Measurements from ENCODE around the gene UBAC1. TPM values are rescaled to one million over a fixed set of nuclear protein-coding genes. Genes with fewer than 3 reads are reported as not detected.

Gene UBAC1
- total and polyA plus RNA-seq, 9 of the 15 experiments (the other 6 are each of a cell fraction or from before 2014, with no cell fraction given), result 94.0 to 399 (median 228) TPM

GRCh38 chr9:135961277-135961715, at the start of gene UBAC1 (continued):
- TF ChIP-seq GTF3C2 (IDR thresholded peaks at IDR 0.05; ENCODE audit: borderline replicate concordance, extremely low read depth, insufficient read length) (no peak), CBX5 (IDR thresholded peaks at IDR 0.05; ENCODE audit: borderline replicate concordance, low read depth) (no peak), ZNF23 (CRISPR knock-in tag; IDR thresholded peaks at IDR 0.05) (no peak), FOXP4 (CRISPR knock-in tag; IDR thresholded peaks at IDR 0.05; ENCODE audit: borderline replicate concordance) (no peak), ZNF239 (CRISPR knock-in tag; IDR thresholded peaks at IDR 0.05) (no peak), ARNT (IDR thresholded peaks at IDR 0.05) (no peak), ZNF507 (tag; conservative IDR thresholded peaks at IDR 0.05) (no peak), HOXB6 (CRISPR knock-in tag; IDR thresholded peaks at IDR 0.05; ENCODE audit: borderline replicate concordance) (no peak), YY1 (IDR thresholded peaks at IDR 0.05; ENCODE audit: borderline replicate concordance in 1 of 3, control insufficient read depth in 1 of 3, extremely low read depth in 1 of 3, insufficient read depth in 3 of 3, insufficient read length in 1 of 3, insufficient replicate concordance in 2 of 3, low read depth in 1 of 3, low read length in 2 of 3) (no peak), GATA2 (CRISPR knock-in tag; IDR thresholded peaks at IDR 0.05) (no peak), PHF8 (IDR thresholded peaks at IDR 0.05; ENCODE audit: borderline replicate concordance, low read length) (no peak), TARDBP (IDR thresholded peaks at IDR 0.05) (no peak), KHSRP (IDR thresholded peaks at IDR 0.05) (0 out of 2 replicates have a peak, but pooled peaks have one; percentile 26), THRAP3 (IDR thresholded peaks at IDR 0.05; ENCODE audit: borderline replicate concordance) (no peak), CEBPG (CRISPR knock-in tag; IDR thresholded peaks at IDR 0.05) (no peak), CEBPG (tag; conservative IDR thresholded peaks at IDR 0.05 in 1 of 2, IDR thresholded peaks at IDR 0.05 in 1 of 2) (no peak), RBM17 (IDR thresholded peaks at IDR 0.05; ENCODE audit: borderline replicate concordance, low read depth, low read length) (no peak), RFX5 (IDR thresholded peaks at IDR 0.05; ENCODE audit: low read depth, low read length) (no peak), SIRT6 (IDR thresholded peaks at IDR 0.05; ENCODE audit: low read depth, low read length) (no peak)
- TF ChIP-seq, protein P1, sequence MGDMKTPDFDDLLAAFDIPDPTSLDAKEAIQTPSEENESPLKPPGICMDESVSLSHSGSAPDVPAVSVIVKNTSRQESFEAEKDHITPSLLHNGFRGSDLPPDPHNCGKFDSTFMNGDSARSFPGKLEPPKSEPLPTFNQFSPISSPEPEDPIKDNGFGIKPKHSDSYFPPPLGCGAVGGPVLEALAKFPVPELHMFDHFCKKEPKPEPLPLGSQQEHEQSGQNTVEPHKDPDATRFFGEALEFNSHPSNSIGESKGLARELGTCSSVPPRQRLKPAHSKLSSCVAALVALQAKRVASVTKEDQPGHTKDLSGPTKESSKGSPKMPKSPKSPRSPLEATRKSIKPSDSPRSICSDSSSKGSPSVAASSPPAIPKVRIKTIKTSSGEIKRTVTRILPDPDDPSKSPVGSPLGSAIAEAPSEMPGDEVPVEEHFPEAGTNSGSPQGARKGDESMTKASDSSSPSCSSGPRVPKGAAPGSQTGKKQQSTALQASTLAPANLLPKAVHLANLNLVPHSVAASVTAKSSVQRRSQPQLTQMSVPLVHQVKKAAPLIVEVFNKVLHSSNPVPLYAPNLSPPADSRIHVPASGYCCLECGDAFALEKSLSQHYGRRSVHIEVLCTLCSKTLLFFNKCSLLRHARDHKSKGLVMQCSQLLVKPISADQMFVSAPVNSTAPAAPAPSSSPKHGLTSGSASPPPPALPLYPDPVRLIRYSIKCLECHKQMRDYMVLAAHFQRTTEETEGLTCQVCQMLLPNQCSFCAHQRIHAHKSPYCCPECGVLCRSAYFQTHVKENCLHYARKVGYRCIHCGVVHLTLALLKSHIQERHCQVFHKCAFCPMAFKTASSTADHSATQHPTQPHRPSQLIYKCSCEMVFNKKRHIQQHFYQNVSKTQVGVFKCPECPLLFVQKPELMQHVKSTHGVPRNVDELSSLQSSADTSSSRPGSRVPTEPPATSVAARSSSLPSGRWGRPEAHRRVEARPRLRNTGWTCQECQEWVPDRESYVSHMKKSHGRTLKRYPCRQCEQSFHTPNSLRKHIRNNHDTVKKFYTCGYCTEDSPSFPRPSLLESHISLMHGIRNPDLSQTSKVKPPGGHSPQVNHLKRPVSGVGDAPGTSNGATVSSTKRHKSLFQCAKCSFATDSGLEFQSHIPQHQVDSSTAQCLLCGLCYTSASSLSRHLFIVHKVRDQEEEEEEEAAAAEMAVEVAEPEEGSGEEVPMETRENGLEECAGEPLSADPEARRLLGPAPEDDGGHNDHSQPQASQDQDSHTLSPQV (IDR thresholded peaks at IDR 0.05), result no peak
